Fibroblast of lung (primary cell): ENCODE results near the gene ZBTB40.

ENCODE experiments used
- EZH2 ChIP-seq: IDR thresholded peaks from 2 replicates; pipeline ENCODE4 v1.5.1; 2012; ENCODE audit warnings: low read length, control low read depth, mild to moderate bottlenecking; ENCODE audit errors: missing control alignments
- TF ChIP-seq, protein P1 (sequence below), 2 donors: IDR thresholded peaks in 1 of 2; conservative IDR thresholded peaks in 1 of 2; 1 replicate in 1 of 2; 2 replicates in 1 of 2; pipeline ENCODE4 v1.5.1; 2011 to 2012; ENCODE audit warnings: low read length in 2 of 2, control low read depth in 1 of 2, inconsistent platforms in 1 of 2, low read depth in 1 of 2, mild to moderate bottlenecking in 1 of 2

DNA sequence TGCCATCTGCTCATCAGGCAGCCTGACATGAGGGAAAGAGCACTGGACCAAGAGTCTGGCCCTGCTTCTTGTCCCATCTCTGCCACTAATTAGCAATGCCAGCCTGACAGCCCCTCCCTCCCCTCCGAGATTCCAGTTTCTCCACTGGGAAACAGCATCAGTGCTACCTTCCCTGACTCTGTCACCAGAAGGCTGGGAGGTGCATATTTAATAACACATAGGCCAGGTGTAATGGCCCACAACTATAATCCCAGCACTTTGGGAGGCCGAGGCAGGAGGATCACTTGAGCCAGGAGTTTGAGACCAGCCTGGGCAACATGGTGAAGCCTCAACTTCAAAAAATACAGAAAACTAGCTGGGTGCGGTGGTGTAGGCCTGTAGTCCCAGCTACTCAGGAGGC lies 41.2 kb upstream of the ZBTB40 start:
- TF ChIP-seq, protein P1, sequence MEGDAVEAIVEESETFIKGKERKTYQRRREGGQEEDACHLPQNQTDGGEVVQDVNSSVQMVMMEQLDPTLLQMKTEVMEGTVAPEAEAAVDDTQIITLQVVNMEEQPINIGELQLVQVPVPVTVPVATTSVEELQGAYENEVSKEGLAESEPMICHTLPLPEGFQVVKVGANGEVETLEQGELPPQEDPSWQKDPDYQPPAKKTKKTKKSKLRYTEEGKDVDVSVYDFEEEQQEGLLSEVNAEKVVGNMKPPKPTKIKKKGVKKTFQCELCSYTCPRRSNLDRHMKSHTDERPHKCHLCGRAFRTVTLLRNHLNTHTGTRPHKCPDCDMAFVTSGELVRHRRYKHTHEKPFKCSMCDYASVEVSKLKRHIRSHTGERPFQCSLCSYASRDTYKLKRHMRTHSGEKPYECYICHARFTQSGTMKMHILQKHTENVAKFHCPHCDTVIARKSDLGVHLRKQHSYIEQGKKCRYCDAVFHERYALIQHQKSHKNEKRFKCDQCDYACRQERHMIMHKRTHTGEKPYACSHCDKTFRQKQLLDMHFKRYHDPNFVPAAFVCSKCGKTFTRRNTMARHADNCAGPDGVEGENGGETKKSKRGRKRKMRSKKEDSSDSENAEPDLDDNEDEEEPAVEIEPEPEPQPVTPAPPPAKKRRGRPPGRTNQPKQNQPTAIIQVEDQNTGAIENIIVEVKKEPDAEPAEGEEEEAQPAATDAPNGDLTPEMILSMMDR (conservative IDR thresholded peaks at IDR 0.05 in 1 of 2, IDR thresholded peaks at IDR 0.05 in 1 of 2; ENCODE audit: low read depth in 1 of 2, low read length in 2 of 2), result no peak
- TF ChIP-seq EZH2, result no peak
